A549 (cell line): ENCODE results near the gene EGFL8. TPM values are rescaled to one million over a fixed set of nuclear protein-coding genes. Genes with fewer than 3 reads are reported as not detected.

Source experiments
- ATAC-seq, 2 experiments: fragments of 200-7000 bp in 1 of 2; fragments of >200 bp in 1 of 2; cut with Nextera tagmentation in 1 of 2; cut with Tn5 transposase in 1 of 2; 3 replicates each; pipeline versions ENCODE4 v1.8.0 to v1.9.1; 2018 to 2020; ENCODE audit warnings: mild to moderate bottlenecking in 1 of 2, moderate library complexity in 1 of 2
- CTCF ChIA-PET: fragments of 300-600 bp; sonication (Branson Sonifier 250); formaldehyde crosslinking; extraction: SDS; loops from one replicate; lab custom pipeline; 2021; ENCODE audit warnings: antibody characterized with exemption, inconsistent platforms; lab: Yijun Ruan, JAX
- POLR2A ChIA-PET: fragments of 350-600 bp; formaldehyde crosslinking; extraction: SDS; loops from one replicate; lab custom pipeline; 2021; ENCODE audit warnings: antibody characterized with exemption, inconsistent platforms; lab: Yijun Ruan, JAX
- DNase-seq, 2 experiments: peaks; one replicate each; pipeline versions ENCODE4 v3.0.0 to v3.0.0-alpha.2; 2011 to 2016; ENCODE audit warnings: low read depth in 1 of 2, low spot score in 1 of 2
- FAIRE-seq: peaks from 2 replicates; lab custom pipeline; 2011; peaks lifted over from hg19 to GRCh38; lab: Jason Lieb, UNC
- H3K27ac ChIP-seq, 2 experiments: fragments of >200 bp; sonication (Bioruptor Twin); formaldehyde crosslinking; 3 replicates each; pipeline ENCODE4 v1.5.1; 2016 to 2017
- H3K4me1 ChIP-seq: fragments of >200 bp; sonication (Bioruptor Twin); formaldehyde crosslinking; 3 replicates; pipeline ENCODE4 v1.6.1; 2016
- H3K4me2 ChIP-seq: fragments of >200 bp; sonication (Bioruptor Twin); formaldehyde crosslinking; 3 replicates; pipeline ENCODE4 v1.6.1; 2016
- H3K4me3 ChIP-seq: fragments of >200 bp; sonication (Bioruptor Twin); formaldehyde crosslinking; 3 replicates; pipeline ENCODE4 v1.5.1; 2016
- H3K9me3 ChIP-seq: fragments of >200 bp; sonication (Bioruptor Twin); formaldehyde crosslinking; 3 replicates; pipeline ENCODE4 v1.6.1; 2016
- BHLHE40 ChIP-seq: IDR thresholded peaks from 2 replicates; pipeline ENCODE4 v1.6.1; 2012; ENCODE audit warnings: low read depth, low read length, inconsistent platforms
- CBX2 ChIP-seq: fragments of 200-600 bp; sonication (generic); IDR thresholded peaks from 2 replicates; pipeline ENCODE4 v1.6.1; 2016; ENCODE audit warnings: low read depth, mild to moderate bottlenecking, borderline replicate concordance
- CBX8 ChIP-seq: fragments of 200-600 bp; sonication (generic); IDR thresholded peaks from 2 replicates; pipeline ENCODE4 v1.6.1; 2016
- CEBPB ChIP-seq, 2 experiments: fragments of >200 bp in 1 of 2; sonication (Bioruptor Twin) in 1 of 2; formaldehyde crosslinking in 1 of 2; IDR thresholded peaks; 2 replicates each; pipeline ENCODE4 v1.6.1; 2012 to 2016
- FOSB ChIP-seq: fragments of 250-450 bp; sonication (Bioruptor Pico); IDR thresholded peaks from 2 replicates; pipeline ENCODE4 v1.5.0; 2020; ENCODE audit warnings: mild to moderate bottlenecking, moderate library complexity
- HOXA7 ChIP-seq: fragments of 250-450 bp; sonication (Bioruptor Pico); IDR thresholded peaks from 2 replicates; pipeline ENCODE4 v1.5.0; 2020; ENCODE audit warnings: mild to moderate bottlenecking, moderate library complexity
- MAFK ChIP-seq: fragments of 450-650 bp; IDR thresholded peaks from 2 replicates; pipeline ENCODE4 v1.6.1; 2014; ENCODE audit not compliant: partially characterized antibody
- MYC ChIP-seq: IDR thresholded peaks from 2 replicates; pipeline ENCODE4 v1.6.1; 2012; ENCODE audit warnings: mild to moderate bottlenecking, inconsistent platforms, low read length, improper control_type of control experiment, borderline replicate concordance
- NFE2L2 ChIP-seq: fragments of 150-350 bp; conservative IDR thresholded peaks from 2 replicates; pipeline ENCODE4 v1.6.1; 2014; ENCODE audit warnings: low read length
- RAD21 ChIP-seq, 2 experiments: fragments of >200 bp in 1 of 2; sonication (Bioruptor Twin) in 1 of 2; formaldehyde crosslinking in 1 of 2; IDR thresholded peaks in 1 of 2; conservative IDR thresholded peaks in 1 of 2; 2 replicates in 1 of 2; 3 replicates in 1 of 2; pipeline ENCODE4 v1.6.1; 2012 to 2018; ENCODE audit warnings: inconsistent platforms in 1 of 2
- TP53 ChIP-seq: fragments of 250-450 bp; sonication (Bioruptor Pico); IDR thresholded peaks from 2 replicates; pipeline ENCODE4 v1.5.0; 2021; ENCODE audit warnings: mild to moderate bottlenecking, moderate library complexity
- ZNF302 ChIP-seq: fragments of 250-450 bp; sonication (Bioruptor Pico); IDR thresholded peaks from 2 replicates; pipeline ENCODE4 v1.9.0; 2021; ENCODE audit warnings: inconsistent platforms, mild to moderate bottlenecking, moderate library complexity
- WGBS: methylation state at CpG from one replicate; pipeline ENCODE4 v1.1.6; 2017; ENCODE audit errors: missing lambda C conversion rate; 5-methylcytosine and 5-hydroxymethylcytosine counted together
- polyA plus RNA-seq, 4 experiments: library from polyadenylated mRNA; depleted of rRNA in 3 of 4; stranded (reverse); fragments of >200 nt; fragmentation: RNase III in 1 of 4; extraction: RNeasy Plus Mini Kit Qiagen cat#74134 plus additional on column Dnase treatment in 1 of 4; gene quantifications; 2 replicates in 3 of 4; 3 replicates in 1 of 4; pipeline ENCODE4 v1.2.3, GENCODE V29; 2011 to 2017
- TF ChIP-seq, protein P1 (sequence below): fragments of 200-600 bp; sonication (generic); IDR thresholded peaks from 2 replicates; pipeline ENCODE4 v1.6.1; 2016; ENCODE audit warnings: antibody characterized with exemption, mild to moderate bottlenecking, moderate library complexity
- TF ChIP-seq, protein P2 (sequence below): IDR thresholded peaks from 2 replicates; pipeline ENCODE4 v1.6.1; 2012
- TF ChIP-seq, protein P3 (sequence below): fragments of >200 bp; sonication (Bioruptor Twin); formaldehyde crosslinking; IDR thresholded peaks from 3 replicates; pipeline ENCODE4 v1.6.1; 2016
- TF ChIP-seq, protein P4 (sequence below): fragments of 150-350 bp; IDR thresholded peaks from 2 replicates; pipeline ENCODE4 v1.6.1; 2014; ENCODE audit warnings: low read depth, mild to moderate bottlenecking, low read length
- TF ChIP-seq, protein P5 (sequence below): IDR thresholded peaks from 2 replicates; pipeline ENCODE4 v1.6.1; 2012; ENCODE audit warnings: low read depth, borderline replicate concordance

The EGFL8 gene
- polyA plus RNA-seq, 2 of the 4 experiments (the other 2 are of a cell fraction) = 2.0 to 3.1 TPM

DNA sequence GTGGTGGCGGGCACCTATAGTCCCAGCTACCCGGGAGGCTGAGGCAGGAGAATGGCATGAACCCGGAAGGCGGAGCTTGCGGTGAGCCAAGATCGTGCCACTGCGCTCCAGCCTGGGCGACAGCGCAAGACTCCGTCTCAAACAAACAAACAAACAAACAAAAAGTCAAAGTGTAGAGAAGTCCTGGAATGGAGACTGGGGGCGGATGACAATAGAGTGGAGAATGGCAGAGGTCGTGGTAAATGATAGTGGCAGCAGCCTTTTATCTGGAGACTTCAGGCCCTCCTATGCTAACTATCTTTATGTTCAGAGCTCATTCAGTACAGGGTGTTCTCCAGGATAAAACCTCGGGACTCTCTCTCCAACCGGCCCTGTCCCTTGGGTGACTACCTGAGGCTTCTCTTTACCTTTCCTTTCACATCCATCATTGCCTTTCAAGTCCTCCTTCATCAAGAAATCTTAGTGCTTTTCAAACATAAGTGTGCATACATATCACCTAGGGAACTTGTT, 32.9 kb upstream of the EGFL8 start:
- ATAC-seq (no peak), FAIRE-seq (no peak), DNase-seq (no peak)
- 95% methylated on average over 13 of the region's 14 CpGs for whole genome bisulfite sequencing
- no peak for TF ChIP-seq FOSB
- TF ChIP-seq CBX8 = no peak
- no peak for TF ChIP-seq BHLHE40
- TF ChIP-seq, protein P1, sequence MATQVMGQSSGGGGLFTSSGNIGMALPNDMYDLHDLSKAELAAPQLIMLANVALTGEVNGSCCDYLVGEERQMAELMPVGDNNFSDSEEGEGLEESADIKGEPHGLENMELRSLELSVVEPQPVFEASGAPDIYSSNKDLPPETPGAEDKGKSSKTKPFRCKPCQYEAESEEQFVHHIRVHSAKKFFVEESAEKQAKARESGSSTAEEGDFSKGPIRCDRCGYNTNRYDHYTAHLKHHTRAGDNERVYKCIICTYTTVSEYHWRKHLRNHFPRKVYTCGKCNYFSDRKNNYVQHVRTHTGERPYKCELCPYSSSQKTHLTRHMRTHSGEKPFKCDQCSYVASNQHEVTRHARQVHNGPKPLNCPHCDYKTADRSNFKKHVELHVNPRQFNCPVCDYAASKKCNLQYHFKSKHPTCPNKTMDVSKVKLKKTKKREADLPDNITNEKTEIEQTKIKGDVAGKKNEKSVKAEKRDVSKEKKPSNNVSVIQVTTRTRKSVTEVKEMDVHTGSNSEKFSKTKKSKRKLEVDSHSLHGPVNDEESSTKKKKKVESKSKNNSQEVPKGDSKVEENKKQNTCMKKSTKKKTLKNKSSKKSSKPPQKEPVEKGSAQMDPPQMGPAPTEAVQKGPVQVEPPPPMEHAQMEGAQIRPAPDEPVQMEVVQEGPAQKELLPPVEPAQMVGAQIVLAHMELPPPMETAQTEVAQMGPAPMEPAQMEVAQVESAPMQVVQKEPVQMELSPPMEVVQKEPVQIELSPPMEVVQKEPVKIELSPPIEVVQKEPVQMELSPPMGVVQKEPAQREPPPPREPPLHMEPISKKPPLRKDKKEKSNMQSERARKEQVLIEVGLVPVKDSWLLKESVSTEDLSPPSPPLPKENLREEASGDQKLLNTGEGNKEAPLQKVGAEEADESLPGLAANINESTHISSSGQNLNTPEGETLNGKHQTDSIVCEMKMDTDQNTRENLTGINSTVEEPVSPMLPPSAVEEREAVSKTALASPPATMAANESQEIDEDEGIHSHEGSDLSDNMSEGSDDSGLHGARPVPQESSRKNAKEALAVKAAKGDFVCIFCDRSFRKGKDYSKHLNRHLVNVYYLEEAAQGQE = no peak
- no peak for TF ChIP-seq MAFK
- TF ChIP-seq, protein P2, sequence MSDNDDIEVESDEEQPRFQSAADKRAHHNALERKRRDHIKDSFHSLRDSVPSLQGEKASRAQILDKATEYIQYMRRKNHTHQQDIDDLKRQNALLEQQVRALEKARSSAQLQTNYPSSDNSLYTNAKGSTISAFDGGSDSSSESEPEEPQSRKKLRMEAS = no peak
- TF ChIP-seq NFE2L2 = no peak
- TF ChIP-seq MYC = no peak
- no peak overlapping the region for H3K4me2 ChIP-seq
- ChIA-PET POLR2A (interaction anchor here (1.1 kb wide), 1 partner anchor 23 kb away, joined by 3 read pairs; no protein-coding TSS in a partner anchor), CTCF (interaction anchor here (4.8 kb wide), 1 partner anchor 12 kb away, joined by 37 read pairs; no protein-coding TSS in a partner anchor)
- H3K4me1 ChIP-seq = peaks cover 16% of the 10 kb centered on the region
- H3K27ac ChIP-seq = peak overlapping the region in 1 of 2 experiments; percentile 92; a peak in 2 of 6 replicates
- no peak overlapping the region for H3K4me3 ChIP-seq
- H3K9me3 ChIP-seq = no peaks in the 10 kb centered on the region

DNA sequence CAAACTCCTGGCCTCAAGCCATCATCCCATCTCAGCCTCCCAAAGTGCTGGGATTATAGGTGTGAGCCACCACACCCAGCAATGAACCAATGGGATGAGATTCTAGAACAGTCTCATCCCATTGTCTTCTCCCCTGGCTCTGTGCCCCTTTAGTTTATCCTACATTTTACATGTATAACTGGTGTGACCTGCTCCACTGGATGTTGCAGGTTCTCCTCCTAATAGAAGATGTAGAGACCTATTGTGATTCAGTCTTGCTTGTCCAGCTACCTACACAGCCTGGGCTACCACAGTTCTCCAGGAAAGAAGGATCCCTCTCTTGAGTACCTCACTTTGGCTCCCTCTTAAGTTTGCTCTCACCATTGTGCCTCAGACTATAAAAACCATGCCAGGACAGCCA, 32.3 kb upstream of the EGFL8 start:
- FAIRE-seq (no peak), ATAC-seq (no peak), DNase-seq (no peak)
- H3K4me2 ChIP-seq = no peak overlapping the region
- CTCF ChIA-PET = no interaction called here
- TF ChIP-seq RAD21 (conservative IDR thresholded peaks at IDR 0.05 in 1 of 2, IDR thresholded peaks at IDR 0.05 in 1 of 2) = no peak
- TF ChIP-seq HOXA7 (CRISPR knock-in tag) = no peak
- no peak for TF ChIP-seq BHLHE40
- TF ChIP-seq, protein P3, sequence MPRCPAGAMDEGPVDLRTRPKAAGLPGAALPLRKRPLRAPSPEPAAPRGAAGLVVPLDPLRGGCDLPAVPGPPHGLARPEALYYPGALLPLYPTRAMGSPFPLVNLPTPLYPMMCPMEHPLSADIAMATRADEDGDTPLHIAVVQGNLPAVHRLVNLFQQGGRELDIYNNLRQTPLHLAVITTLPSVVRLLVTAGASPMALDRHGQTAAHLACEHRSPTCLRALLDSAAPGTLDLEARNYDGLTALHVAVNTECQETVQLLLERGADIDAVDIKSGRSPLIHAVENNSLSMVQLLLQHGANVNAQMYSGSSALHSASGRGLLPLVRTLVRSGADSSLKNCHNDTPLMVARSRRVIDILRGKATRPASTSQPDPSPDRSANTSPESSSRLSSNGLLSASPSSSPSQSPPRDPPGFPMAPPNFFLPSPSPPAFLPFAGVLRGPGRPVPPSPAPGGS = no peak
- TF ChIP-seq, protein P4, sequence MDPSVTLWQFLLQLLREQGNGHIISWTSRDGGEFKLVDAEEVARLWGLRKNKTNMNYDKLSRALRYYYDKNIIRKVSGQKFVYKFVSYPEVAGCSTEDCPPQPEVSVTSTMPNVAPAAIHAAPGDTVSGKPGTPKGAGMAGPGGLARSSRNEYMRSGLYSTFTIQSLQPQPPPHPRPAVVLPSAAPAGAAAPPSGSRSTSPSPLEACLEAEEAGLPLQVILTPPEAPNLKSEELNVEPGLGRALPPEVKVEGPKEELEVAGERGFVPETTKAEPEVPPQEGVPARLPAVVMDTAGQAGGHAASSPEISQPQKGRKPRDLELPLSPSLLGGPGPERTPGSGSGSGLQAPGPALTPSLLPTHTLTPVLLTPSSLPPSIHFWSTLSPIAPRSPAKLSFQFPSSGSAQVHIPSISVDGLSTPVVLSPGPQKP = no peak
- no peak for TF ChIP-seq TP53 (CRISPR knock-in tag)
- TF ChIP-seq ZNF302 (CRISPR knock-in tag) = no peak
- TF ChIP-seq, protein P5, sequence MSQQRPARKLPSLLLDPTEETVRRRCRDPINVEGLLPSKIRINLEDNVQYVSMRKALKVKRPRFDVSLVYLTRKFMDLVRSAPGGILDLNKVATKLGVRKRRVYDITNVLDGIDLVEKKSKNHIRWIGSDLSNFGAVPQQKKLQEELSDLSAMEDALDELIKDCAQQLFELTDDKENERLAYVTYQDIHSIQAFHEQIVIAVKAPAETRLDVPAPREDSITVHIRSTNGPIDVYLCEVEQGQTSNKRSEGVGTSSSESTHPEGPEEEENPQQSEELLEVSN = no peak
- TF ChIP-seq MYC = no peak
- TF ChIP-seq CBX2 = no peak
- peaks cover 14% of the 10 kb centered on the region for H3K4me1 ChIP-seq
- H3K9me3 ChIP-seq = no peaks in the 10 kb centered on the region
- POLR2A ChIA-PET = no interaction called here
- H3K4me3 ChIP-seq = no peak overlapping the region
- H3K27ac ChIP-seq = no peak overlapping the region

DNA sequence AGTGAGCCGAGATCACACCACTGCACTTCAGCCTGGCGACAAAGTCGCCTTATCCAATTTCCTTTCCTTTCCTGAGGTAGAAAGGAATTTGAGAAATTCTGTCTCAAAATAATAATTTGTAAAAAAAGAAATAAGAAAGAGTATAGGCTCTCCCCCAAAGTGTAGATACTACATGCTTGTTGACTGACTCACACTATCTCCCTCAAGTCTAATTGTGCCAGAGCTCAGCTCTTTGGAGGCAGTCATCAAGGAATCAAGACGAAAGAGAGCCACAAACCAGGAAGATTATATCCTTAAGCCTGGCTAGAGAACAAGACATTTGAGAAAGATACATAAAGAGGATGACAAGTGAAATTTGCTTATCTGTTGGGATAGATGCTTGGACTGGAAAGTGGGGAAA, 30.6 kb upstream of the EGFL8 start:
- Histone ChIP-seq H3K4me1 (peaks cover 7% of the 10 kb centered on the region), H3K9me3 (no peaks in the 10 kb centered on the region), H3K4me2 (no peak overlapping the region), H3K27ac (no peak overlapping the region), H3K4me3 (no peak overlapping the region)
- WGBS = 78% methylated on average over 4 of the region's 4 CpGs
- ChIA-PET POLR2A (no interaction called here), CTCF (no interaction called here)
- no peak for ATAC-seq
- no peak for DNase-seq
- no peak for FAIRE-seq
- no peak for TF ChIP-seq CEBPB (IDR thresholded peaks at IDR 0.05)
